IPS-11a (cell line): Measurements from ENCODE around the gene RAB11A.

ENCODE experiments used
- H3K4me3 ChIP-seq: one replicate; pipeline ENCODE4 v1.5.1; 2013; ENCODE audit warnings: low read depth, low read length, control low read depth

Gene RAB11A

GRCh38 chr15:65869126-65869953 lies at the start of gene RAB11A:
RAB11A (plus strand) TSS chr15:65869491; CDS start chr15:65869586, 95 bp downstream.
- peak within 1 kb of the TSS; percentile 98 for H3K4me3 ChIP-seq

GRCh38 chr15:65819563-65819960 lies 49.7 kb upstream of the RAB11A start:
- no peak overlapping the region for H3K4me3 ChIP-seq

GRCh38 chr15:65821070-65821469 lies 48.2 kb upstream of the RAB11A start:
- H3K4me3 ChIP-seq = no peak overlapping the region

- no peak overlapping the region for H3K4me3 ChIP-seq
Observed at GRCh38 chr15:65822316-65822715, 47.0 kb upstream of the RAB11A start.

- H3K4me3 ChIP-seq = no peak overlapping the region
Observed at GRCh38 chr15:65824031-65824743, 45.1 kb upstream of the RAB11A start.

- H3K4me3 ChIP-seq = no peak overlapping the region
Observed at GRCh38 chr15:65824941-65825544, 44.2 kb upstream of the RAB11A start.

- no peak overlapping the region for H3K4me3 ChIP-seq
Observed at GRCh38 chr15:65827065-65827464, 42.2 kb upstream of the RAB11A start.

GRCh38 chr15:65828585-65828984 lies 40.7 kb upstream of the RAB11A start:
- no peak overlapping the region for H3K4me3 ChIP-seq

GRCh38 chr15:65829130-65829764 lies 40.0 kb upstream of the RAB11A start:
- H3K4me3 ChIP-seq = no peak overlapping the region

- no peak overlapping the region for H3K4me3 ChIP-seq
Observed at GRCh38 chr15:65832549-65833364, 36.5 kb upstream of the RAB11A start.

GRCh38 chr15:65833501-65834205 lies 35.6 kb upstream of the RAB11A start:
- H3K4me3 ChIP-seq = no peak overlapping the region

GRCh38 chr15:65834603-65835282 lies 34.5 kb upstream of the RAB11A start:
- no peak overlapping the region for H3K4me3 ChIP-seq

- H3K4me3 ChIP-seq = no peak overlapping the region
Observed at GRCh38 chr15:65835447-65835846, 33.8 kb upstream of the RAB11A start.

- no peak overlapping the region for H3K4me3 ChIP-seq
Observed at GRCh38 chr15:65836665-65837064, 32.6 kb upstream of the RAB11A start.

- H3K4me3 ChIP-seq = no peak overlapping the region
Observed at GRCh38 chr15:65837301-65838294, 31.7 kb upstream of the RAB11A start.

- H3K4me3 ChIP-seq = no peak overlapping the region
Observed at GRCh38 chr15:65839354-65839901, 29.9 kb upstream of the RAB11A start.

GRCh38 chr15:65839985-65840384 lies 29.3 kb upstream of the RAB11A start:
- H3K4me3 ChIP-seq = no peak overlapping the region
